ENCODE measurements around the gene DBX1. TPM values are rescaled to one million over a fixed set of nuclear protein-coding genes. Genes with fewer than 3 reads are reported as not detected.

DBX1 gene
- total and polyA plus RNA-seq, 10 of the 15 experiments (the other 5 are each of a cell fraction or from before 2014, with no cell fraction given) = not detected

DNA sequence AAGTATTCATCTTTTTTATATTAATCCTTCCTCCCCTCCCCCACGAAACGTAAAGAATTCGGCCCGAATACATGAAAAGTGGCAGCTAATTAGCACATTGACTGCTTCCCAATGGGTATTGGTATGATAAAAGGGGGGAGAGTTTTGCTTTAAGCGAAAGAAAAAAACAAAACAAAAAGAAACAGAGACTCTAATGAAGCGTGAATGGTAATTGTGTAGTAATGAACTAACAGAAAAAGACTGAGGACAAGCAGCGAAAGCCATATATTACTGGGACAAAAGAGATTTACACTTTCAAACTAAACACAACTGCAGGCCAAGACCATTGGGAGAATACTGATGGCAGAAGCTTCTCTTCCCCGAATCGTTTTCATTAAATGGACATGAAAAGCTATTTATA is 2.5 kb downstream of the DBX1 start:
- POLR2A ChIA-PET = no interaction called here
- Histone ChIP-seq H2AFZ (ENCODE audit: control insufficient read depth, low read depth, low read length) (no peak overlapping the region), H3K79me2 (ENCODE audit: control insufficient read depth, insufficient read depth, low read length) (no peaks in the 10 kb centered on the region), H3K27me3 (replicated peaks in 1 of 2; ENCODE audit: control insufficient read depth in 2 of 2, insufficient read depth in 2 of 2, low read length in 1 of 2) (peaks cover 10 to 19% of the 10 kb centered on the region in 2 experiments), H3K9me3 (replicated peaks; ENCODE audit: control insufficient read depth, insufficient read depth, low read length) (no peaks in the 10 kb centered on the region; the same call in 2 of the 3 replicates), H3K4me1 (ENCODE audit: control insufficient read depth, insufficient read depth, low read length) (no peaks in the 10 kb centered on the region; the same call in 1 of the 2 replicates), H4K20me1 (ENCODE audit: control insufficient read depth, insufficient read depth) (no peaks in the 10 kb centered on the region), H3K27ac (ENCODE audit: control insufficient read depth, insufficient read depth) (no peak overlapping the region), H3K9ac (ENCODE audit: control insufficient read depth, insufficient read depth, low read length) (no peak overlapping the region), H3K4me3 (no peak overlapping the region), H3K4me2 (ENCODE audit: control insufficient read depth, insufficient read depth) (no peak overlapping the region), H3K36me3 (ENCODE audit: control insufficient read depth in 2 of 2, insufficient read depth in 2 of 2, low read length in 1 of 2) (no peaks in the 10 kb centered on the region)
- DNase-seq (ENCODE audit: low read depth, low spot score) = no peak
- FAIRE-seq = no peak
- intact Hi-C loops (cut with micrococcal nuclease; ENCODE audit: unreplicated experiment) (no loop called here), in situ Hi-C loops (cut with MboI) (no loop called here)
- ATAC-seq = peak; percentile 26; the same call in 2 of the 3 replicates
- CTCF ChIA-PET = no interaction called here
- TF ChIP-seq NFIC (IDR thresholded peaks at IDR 0.05; ENCODE audit: low read depth, low read length) (no peak), CBX3 (IDR thresholded peaks at IDR 0.05; ENCODE audit: borderline replicate concordance, low read depth) (no peak), NFYB (IDR thresholded peaks at IDR 0.05; ENCODE audit: insufficient read depth, low read depth, low read length) (no peak), ATF7 (IDR thresholded peaks at IDR 0.05; ENCODE audit: low read depth) (no peak)
- TF ChIP-seq, protein P1, sequence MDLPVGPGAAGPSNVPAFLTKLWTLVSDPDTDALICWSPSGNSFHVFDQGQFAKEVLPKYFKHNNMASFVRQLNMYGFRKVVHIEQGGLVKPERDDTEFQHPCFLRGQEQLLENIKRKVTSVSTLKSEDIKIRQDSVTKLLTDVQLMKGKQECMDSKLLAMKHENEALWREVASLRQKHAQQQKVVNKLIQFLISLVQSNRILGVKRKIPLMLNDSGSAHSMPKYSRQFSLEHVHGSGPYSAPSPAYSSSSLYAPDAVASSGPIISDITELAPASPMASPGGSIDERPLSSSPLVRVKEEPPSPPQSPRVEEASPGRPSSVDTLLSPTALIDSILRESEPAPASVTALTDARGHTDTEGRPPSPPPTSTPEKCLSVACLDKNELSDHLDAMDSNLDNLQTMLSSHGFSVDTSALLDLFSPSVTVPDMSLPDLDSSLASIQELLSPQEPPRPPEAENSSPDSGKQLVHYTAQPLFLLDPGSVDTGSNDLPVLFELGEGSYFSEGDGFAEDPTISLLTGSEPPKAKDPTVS (IDR thresholded peaks at IDR 0.05; ENCODE audit: low read depth, low read length) = no peak
- TF ChIP-seq, protein P2, sequence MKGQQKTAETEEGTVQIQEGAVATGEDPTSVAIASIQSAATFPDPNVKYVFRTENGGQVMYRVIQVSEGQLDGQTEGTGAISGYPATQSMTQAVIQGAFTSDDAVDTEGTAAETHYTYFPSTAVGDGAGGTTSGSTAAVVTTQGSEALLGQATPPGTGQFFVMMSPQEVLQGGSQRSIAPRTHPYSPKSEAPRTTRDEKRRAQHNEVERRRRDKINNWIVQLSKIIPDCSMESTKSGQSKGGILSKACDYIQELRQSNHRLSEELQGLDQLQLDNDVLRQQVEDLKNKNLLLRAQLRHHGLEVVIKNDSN (IDR thresholded peaks at IDR 0.05; ENCODE audit: borderline replicate concordance, extremely low read length, insufficient read depth, low read depth, low read length) = no peak
- TF ChIP-seq, protein P3, sequence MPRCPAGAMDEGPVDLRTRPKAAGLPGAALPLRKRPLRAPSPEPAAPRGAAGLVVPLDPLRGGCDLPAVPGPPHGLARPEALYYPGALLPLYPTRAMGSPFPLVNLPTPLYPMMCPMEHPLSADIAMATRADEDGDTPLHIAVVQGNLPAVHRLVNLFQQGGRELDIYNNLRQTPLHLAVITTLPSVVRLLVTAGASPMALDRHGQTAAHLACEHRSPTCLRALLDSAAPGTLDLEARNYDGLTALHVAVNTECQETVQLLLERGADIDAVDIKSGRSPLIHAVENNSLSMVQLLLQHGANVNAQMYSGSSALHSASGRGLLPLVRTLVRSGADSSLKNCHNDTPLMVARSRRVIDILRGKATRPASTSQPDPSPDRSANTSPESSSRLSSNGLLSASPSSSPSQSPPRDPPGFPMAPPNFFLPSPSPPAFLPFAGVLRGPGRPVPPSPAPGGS (IDR thresholded peaks at IDR 0.05; ENCODE audit: borderline replicate concordance, insufficient read depth, low read depth, low read length, poor library complexity, severe bottlenecking) = no peak
- TF ChIP-seq, protein P4, sequence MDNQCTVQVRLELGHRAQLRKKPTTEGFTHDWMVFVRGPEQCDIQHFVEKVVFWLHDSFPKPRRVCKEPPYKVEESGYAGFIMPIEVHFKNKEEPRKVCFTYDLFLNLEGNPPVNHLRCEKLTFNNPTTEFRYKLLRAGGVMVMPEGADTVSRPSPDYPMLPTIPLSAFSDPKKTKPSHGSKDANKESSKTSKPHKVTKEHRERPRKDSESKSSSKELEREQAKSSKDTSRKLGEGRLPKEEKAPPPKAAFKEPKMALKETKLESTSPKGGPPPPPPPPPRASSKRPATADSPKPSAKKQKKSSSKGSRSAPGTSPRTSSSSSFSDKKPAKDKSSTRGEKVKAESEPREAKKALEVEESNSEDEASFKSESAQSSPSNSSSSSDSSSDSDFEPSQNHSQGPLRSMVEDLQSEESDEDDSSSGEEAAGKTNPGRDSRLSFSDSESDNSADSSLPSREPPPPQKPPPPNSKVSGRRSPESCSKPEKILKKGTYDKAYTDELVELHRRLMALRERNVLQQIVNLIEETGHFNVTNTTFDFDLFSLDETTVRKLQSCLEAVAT (IDR thresholded peaks at IDR 0.05) = no peak
- TF ChIP-seq, protein P5, sequence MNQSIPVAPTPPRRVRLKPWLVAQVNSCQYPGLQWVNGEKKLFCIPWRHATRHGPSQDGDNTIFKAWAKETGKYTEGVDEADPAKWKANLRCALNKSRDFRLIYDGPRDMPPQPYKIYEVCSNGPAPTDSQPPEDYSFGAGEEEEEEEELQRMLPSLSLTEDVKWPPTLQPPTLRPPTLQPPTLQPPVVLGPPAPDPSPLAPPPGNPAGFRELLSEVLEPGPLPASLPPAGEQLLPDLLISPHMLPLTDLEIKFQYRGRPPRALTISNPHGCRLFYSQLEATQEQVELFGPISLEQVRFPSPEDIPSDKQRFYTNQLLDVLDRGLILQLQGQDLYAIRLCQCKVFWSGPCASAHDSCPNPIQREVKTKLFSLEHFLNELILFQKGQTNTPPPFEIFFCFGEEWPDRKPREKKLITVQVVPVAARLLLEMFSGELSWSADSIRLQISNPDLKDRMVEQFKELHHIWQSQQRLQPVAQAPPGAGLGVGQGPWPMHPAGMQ (IDR thresholded peaks at IDR 0.05; ENCODE audit: borderline replicate concordance) = no peak
- BruUV-seq (replicated peaks) = no TSS peak
- 6% methylated on average over 9 of the region's 9 CpGs for WGBS (ENCODE audit: insufficient coverage, insufficient replicate concordance, low lambda C conversion rate, missing lambda C conversion rate)
- SMC1A ChIA-PET (ENCODE audit: uncharacterized antibody, unreplicated experiment) = no interaction called here
- RAD21 ChIA-PET (ENCODE audit: unreplicated experiment) = no interaction called here
